ENCODE data around the gene PTPN14. TPM values are rescaled to one million over a fixed set of nuclear protein-coding genes. Genes with fewer than 3 reads are reported as not detected.

Gene PTPN14
- polyA plus RNA-seq, 4 donors = 29.6 to 42.9 (median 33.5) TPM

DNA sequence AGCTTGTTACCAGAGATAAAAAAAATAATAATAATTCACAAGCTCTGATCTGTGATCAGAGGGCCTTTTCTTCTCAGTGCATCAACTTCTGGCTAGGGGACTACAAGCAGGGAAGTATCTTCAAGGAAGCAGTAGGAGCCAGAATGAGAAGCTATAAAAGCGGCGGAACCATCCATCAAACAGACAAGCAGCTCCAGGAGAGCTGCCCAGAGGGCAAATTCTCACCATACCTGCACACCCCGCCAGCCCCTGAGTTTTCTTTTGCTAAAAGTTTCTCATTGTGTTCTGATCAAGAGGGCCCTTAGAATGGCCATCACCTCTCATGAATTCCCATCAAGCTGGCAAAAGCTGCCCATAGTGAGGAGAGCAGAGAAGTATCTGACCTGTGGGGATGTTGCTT is 171.0 kb downstream of the PTPN14 start:
- peak in 2 of 4 donors; percentile 38 to 43 for DNase-seq (ENCODE audit: low read depth in 4 of 4, low spot score in 2 of 4)

DNA sequence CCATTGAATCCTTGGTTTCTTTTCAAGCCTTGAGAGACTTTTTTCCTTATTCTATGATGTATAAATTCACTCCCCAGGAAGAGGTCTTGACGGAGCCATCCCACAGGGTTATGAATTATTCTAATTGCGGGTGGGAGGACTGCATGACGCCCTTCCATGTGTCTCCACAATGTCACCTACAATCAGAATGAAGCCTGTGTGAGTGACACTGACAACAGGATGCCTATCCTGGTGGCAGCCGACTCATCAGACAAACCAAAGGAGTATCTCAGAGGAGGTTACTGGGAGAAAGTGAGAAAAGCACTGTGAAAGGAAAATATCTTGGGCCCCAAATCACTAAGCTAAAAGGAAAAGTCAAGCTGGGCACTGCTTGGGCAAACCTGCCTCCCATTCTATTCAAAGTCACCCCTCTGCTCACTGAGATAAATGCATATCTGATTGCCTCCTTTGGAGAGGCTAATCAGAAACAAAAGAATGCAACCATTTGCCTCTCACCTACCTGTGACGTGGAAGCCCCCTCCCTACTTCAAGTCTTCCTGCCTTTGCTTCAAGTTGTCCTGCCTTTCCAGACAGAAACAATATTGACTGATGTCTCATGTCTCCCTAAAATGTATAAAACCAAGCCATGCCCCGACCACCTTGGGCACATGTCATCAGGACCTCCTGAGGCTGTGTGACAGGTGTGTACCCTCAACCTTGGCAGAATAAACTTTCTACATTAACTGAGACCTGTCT is 172.0 kb downstream of the PTPN14 start:
- no peak for DNase-seq (ENCODE audit: low read depth in 4 of 4, low spot score in 2 of 4)

DNA sequence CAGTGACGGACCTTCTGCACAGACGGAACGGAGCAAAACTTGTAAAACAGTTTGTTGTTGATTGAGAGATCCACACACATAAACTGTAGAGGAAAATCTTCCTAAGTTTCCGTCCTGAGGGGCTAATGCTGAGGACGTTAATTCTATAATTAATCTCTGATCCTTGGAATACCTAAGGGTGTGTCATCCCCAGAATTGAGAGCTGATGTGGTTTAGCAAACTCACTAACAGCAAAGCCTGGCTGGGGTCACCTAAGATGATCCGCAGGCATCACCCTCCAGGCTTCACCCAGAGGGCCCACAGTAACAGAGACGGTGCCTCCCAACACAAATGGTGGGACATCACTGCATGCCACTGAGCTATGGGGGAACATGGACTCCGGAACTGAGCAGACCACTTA is 172.9 kb downstream of the PTPN14 start:
- no peak for DNase-seq (ENCODE audit: low read depth in 4 of 4, low spot score in 2 of 4)

- no peak for DNase-seq (ENCODE audit: low read depth in 4 of 4, low spot score in 2 of 4)
These were observed 173.5 kb downstream of the PTPN14 start for GRCh38 chr1:214377886-214378285.

DNA sequence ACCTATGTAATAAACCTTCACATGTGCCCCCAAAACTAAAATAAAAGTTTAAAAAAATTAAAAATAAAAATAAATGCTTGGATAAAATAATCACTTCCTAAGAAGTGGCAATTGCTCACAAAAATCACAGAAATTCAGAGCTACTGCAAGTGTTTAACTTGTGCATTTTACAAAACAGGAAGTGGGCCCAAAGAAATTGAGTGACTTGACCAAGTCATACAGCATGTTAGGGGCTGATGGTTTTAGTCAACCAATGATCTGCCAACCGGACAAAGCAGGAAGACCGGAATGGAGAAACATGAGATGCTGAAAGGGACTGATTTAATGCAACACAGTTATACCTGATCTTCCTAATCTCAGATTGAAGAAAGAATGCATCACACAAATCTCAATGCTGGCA is 173.9 kb downstream of the PTPN14 start:
- DNase-seq (ENCODE audit: low read depth in 4 of 4, low spot score in 2 of 4) = no peak

DNA sequence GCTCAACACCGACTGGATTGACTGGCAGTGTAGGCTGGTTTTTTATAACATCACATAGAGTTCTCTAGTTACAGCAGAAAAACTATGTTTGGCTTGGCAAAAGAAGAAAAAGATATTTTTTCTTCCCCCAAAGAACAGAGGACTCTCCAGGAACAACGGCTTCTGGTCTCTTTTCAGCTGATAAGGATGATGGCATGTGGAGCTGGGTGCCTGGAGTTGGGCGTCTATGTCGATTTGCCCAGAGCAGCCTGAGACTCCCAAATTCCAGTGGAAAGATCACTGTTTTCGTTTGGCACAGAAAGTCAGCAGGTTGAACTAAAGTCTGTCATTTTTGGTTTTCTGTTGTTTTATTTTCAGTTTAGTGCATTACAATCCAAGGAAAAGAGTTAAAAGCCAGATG is 179.3 kb downstream of the PTPN14 start:
- DNase-seq (ENCODE audit: low read depth in 4 of 4, low spot score in 2 of 4) = no peak

- DNase-seq (ENCODE audit: low read depth in 4 of 4, low spot score in 2 of 4) = no peak
These were observed 180.8 kb downstream of the PTPN14 start for GRCh38 chr1:214370615-214371014.

DNA sequence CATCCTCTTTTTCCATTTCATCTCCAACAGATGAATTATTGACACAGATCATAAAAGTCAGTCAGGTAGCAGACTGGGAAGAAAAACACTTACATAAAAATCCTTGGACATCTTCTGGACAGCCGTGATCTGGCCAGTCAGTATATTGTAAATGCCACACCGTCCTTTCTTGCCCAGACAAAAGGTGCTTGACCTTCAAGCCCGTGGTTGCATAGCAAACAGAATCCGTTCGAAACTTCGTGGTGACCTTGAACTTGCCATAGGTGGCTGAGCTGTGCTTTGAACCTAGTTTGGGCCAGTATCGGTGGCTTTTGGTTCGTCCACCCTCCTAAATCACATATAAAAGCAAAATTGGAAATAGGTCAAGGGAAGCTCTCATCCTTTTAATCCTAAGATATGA is 182.0 kb downstream of the PTPN14 start:
- DNase-seq (ENCODE audit: low read depth in 4 of 4, low spot score in 2 of 4) = no peak

DNA sequence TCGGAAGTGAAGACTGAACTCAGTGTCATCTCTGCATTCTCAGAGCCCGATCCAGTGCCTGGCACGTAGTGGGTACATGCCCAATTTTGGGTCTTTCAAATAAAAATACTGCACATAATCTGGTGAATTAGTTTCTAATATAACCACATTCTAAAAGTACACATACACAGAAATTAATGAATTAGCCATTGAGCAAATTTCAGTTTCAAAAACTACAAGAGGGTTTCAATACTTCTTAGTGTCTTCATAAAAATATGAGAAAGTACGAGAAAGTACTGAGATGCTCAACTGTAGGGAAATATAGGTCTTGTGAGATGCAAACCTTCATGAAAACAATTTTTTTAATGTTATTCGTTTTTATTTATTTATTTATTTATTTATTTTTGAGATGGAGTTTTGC is 183.6 kb downstream of the PTPN14 start:
- no peak for DNase-seq (ENCODE audit: low read depth in 4 of 4, low spot score in 2 of 4)

GRCh38 chr1:214364786-214365295 is 186.6 kb downstream of the PTPN14 start:
- DNase-seq (ENCODE audit: low read depth in 4 of 4, low spot score in 2 of 4) = no peak

DNA sequence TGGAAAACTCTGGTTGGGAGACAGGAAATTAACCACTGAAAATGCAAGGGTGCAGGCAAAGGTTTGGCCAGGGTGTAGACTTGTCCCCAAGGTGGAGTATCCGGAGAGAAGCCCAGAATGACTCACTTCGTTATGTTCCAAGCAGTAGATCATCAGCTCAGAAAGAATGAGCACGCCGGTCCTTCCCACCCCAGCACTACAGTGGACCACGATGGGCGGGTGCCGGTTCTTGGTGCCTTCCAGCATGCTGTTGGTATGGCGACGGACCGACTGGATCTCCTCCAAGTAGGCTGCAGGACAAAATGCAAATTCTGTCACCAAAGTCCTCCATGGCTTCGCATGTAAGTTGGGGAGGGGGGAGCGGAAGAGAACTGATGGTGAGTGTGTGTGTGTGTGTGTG is 187.0 kb downstream of the PTPN14 start:
- no peak for DNase-seq (ENCODE audit: low read depth in 4 of 4, low spot score in 2 of 4)

DNA sequence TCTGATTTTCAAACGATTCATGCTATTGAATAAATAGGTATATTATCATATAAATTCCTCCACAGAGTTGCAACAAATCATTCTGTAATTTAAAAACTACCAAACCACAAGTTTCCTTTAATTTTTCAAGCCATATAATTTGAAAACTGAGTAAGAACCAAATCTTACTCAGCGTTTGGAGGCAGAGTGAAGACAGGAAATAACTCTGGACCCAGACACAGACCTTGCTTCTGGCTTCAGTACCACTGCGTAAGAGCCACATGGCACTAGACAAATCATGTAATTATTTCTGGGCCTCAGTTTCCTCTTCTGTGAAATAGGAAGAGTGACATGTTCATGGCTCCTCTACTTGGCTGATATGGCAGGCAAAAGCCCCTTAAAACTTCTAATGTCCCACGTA is 188.0 kb downstream of the PTPN14 start:
- DNase-seq (ENCODE audit: low read depth in 4 of 4, low spot score in 2 of 4) = no peak

- DNase-seq (ENCODE audit: low read depth in 4 of 4, low spot score in 2 of 4) = no peak
These were observed 189.1 kb downstream of the PTPN14 start for GRCh38 chr1:214362188-214362882.

GRCh38 chr1:214361636-214362035 is 189.8 kb downstream of the PTPN14 start:
- DNase-seq (ENCODE audit: low read depth in 4 of 4, low spot score in 2 of 4) = no peak

DNA sequence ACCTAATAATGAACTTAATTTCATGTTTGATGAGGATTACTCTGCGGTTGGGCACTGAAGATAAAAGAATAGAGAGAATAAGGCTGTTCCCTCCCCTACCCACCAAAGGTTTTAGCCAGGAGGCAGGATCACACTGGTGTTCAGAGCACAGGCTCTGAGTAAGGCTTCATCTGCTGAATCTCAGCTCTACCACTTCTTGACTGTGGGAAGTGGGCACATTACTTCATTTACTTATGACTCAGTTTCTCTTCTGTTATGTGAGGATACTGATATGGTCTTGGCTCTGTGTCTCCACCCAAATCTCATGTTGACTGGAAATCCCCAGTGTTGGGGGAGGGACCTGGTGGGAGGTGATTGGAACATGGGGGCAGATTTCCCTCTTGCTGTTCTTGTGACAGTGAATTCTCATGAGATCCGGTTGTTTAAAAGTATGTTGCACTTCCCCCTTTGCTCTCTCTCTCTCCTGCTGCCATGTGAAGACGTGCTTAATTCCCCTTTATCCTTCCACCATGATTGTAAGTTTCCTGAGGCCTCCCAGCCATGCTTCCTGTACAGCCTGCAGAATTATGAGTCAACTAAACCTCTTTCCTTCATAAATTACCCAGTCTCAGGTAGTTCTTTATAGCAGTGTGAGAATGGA is 190.8 kb downstream of the PTPN14 start:
- no peak for DNase-seq (ENCODE audit: low read depth in 4 of 4, low spot score in 2 of 4)

GRCh38 chr1:214360116-214360515 is 191.3 kb downstream of the PTPN14 start:
- DNase-seq (ENCODE audit: low read depth in 4 of 4, low spot score in 2 of 4) = no peak

DNA sequence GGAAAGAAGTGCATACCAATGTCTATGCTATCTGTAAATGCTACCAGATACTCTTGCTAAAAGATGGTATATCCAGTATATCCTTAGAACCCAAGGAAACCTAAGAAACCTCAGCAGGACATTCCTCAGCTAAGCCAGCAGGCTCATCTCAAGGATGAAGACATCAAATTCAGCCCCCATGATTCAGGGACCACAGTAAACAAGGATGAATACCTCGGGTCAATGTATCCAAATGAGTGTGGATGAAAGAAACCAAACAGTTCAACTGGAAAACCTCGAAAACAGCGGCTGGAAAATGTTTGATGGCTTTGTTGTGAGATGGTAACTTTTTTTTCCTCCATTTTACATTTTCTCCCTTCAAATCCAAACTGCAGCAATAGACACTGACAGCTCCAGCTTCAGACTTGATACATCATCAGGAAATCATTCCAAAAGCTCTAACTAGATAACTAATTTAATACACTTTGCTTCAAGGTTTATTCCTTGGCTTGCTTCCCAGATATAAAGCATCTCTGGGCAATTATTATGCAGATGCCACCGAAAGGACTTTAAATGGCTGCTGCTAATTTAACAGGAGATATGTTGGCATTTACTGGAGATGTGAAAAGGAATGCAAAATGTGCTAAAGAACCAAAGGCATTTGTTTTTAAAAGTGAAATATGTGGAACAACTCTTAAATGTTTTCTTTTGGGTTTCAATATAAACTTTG is 196.8 kb downstream of the PTPN14 start:
- DNase-seq (ENCODE audit: low read depth in 4 of 4, low spot score in 2 of 4) = no peak

DNA sequence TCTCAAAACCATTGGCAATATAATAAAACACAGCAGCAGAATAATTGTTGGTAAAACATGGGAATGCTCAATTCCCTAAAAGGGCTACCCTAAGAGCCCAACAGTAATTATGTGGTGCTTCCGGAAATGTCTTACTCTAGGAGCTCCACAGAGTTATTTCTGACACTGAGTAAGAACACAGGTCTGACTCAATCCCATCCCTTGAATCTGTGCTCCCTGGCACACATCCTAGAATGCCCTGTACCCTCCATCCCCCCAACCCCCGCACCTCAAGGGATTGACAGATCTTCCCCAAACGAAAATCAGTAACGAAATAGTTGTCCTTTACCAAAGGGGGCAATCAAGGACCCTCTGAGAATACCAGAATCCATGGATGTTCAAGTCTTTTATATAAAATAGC is 198.6 kb downstream of the PTPN14 start:
- DNase-seq (ENCODE audit: low read depth in 4 of 4, low spot score in 2 of 4) = no peak

GRCh38 chr1:214351551-214352277 is 199.7 kb downstream of the PTPN14 start:
- no peak for DNase-seq (ENCODE audit: low read depth in 4 of 4, low spot score in 2 of 4)

DNA sequence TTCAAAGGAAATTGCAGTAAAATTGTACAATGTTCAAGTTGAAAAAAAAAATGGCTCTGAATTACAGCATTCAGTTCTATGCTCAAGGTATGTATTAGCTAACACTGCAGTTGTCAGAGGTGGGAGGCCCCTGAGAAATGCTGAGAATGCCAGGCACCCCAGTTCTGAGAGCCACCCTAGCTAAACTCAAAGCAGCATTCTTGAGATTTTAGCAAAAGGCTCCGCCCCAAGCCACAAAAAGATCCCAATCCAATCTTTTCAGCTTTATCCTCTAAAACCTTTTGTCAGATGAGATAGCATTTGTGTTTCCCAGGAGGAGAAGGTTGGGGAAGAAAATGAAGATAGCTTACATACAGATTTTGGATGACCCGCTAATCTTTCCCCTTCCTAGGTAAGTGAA is 201.6 kb downstream of the PTPN14 start:
- DNase-seq (ENCODE audit: low read depth in 4 of 4, low spot score in 2 of 4) = no peak
